ENCODE data around the gene OSGIN1. TPM values are rescaled to one million over a fixed set of nuclear protein-coding genes. Genes with fewer than 3 reads are reported as not detected.
"Not testable (repeated sequence)": the region's sequence is repeated elsewhere in the genome, so short reads cannot be mapped to it uniquely, and the experiment has no call there.

The OSGIN1 gene
- total and polyA plus RNA-seq, 2 donors from 2014 or later: 6.3 to 14.5 TPM

DNA sequence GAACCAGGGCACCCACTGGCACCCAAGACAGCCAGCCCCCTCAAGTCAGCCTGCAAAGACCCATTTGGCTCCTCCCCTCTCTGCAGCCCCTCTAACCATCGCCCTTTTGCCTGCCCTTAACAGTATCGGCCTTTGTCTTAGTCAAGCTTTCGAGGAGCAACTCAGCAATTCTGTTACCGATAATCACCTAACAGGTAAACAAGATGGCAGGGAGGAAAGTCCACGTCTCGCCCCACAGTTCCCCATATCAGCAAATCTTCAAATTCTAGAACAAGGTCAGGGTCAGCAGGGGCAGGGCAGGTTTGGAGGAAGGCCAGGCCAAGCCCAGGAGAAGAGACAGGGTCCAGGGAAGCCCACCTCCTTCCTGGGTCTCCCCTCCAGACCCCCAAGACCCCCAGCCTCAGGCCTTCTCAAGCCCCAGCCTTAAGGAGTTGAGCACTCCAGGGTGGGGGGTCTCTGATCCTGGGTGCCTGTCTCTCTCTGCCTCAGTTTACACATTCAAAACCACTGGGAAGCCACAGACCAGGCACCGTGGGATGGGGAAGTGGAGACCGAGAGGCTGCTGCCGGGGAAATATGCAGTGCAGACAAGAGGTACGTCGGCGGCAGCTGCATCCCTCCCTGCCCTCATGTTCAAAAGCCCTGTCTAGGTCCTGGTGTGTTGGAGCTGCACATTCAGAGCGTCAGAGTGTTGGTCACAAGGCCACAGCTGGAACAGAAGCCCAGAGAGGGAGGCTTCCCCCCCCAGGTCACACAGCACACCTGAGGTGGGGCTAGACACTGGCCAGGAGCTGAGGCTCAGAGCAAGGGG lies 3.9 kb upstream of the OSGIN1 start:
- Histone ChIP-seq H3K36me3 (ENCODE audit: control insufficient read depth in 2 of 3, insufficient read depth in 3 of 3, low read length in 3 of 3) (no peaks in the 10 kb centered on the region), H3K27ac (ENCODE audit: low read depth in 2 of 2, low read length in 2 of 2) (no peak overlapping the region), H3K4me3 (ENCODE audit: low read length in 3 of 3) (no peak overlapping the region), H3K4me1 (ENCODE audit: control insufficient read depth in 2 of 3, insufficient read depth in 2 of 3, low read depth in 1 of 3, low read length in 3 of 3) (peaks cover 0 to 15% (median 0%) of the 10 kb centered on the region in 3 donors), H3K9ac (ENCODE audit: low read length in 3 of 3) (no peak overlapping the region), H3K9me3 (ENCODE audit: control insufficient read depth in 2 of 3, insufficient read depth in 1 of 3, low read length in 3 of 3) (no peaks in the 10 kb centered on the region), H3K27me3 (ENCODE audit: control insufficient read depth, insufficient read depth, low read length) (no peaks in the 10 kb centered on the region)
- FAIRE-seq (no peak), DNase-seq (no peak)
- intact Hi-C loops (cut with DNase I): no loop called here
- TF ChIP-seq, protein P1, sequence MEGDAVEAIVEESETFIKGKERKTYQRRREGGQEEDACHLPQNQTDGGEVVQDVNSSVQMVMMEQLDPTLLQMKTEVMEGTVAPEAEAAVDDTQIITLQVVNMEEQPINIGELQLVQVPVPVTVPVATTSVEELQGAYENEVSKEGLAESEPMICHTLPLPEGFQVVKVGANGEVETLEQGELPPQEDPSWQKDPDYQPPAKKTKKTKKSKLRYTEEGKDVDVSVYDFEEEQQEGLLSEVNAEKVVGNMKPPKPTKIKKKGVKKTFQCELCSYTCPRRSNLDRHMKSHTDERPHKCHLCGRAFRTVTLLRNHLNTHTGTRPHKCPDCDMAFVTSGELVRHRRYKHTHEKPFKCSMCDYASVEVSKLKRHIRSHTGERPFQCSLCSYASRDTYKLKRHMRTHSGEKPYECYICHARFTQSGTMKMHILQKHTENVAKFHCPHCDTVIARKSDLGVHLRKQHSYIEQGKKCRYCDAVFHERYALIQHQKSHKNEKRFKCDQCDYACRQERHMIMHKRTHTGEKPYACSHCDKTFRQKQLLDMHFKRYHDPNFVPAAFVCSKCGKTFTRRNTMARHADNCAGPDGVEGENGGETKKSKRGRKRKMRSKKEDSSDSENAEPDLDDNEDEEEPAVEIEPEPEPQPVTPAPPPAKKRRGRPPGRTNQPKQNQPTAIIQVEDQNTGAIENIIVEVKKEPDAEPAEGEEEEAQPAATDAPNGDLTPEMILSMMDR (IDR thresholded peaks at IDR 0.05; ENCODE audit: borderline replicate concordance, extremely low read depth, insufficient read depth): no peak

DNA sequence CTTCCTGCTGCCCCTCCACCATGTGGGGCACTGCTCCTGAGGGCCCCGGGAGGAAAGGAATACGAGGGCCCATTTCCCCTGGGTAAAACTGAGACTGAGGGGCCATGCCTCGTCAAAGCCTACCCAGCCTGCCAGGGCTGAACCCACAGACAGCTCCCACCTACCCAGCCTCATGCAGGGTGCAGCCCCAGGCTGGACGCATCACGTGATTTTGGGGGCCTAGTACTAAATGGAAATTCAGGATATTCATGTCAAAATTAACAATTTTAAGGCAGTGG lies 3.4 kb upstream of the OSGIN1 start:
- H3K4me1 ChIP-seq (ENCODE audit: control insufficient read depth in 2 of 3, insufficient read depth in 2 of 3, low read depth in 1 of 3, low read length in 3 of 3): peaks cover 0 to 19% (median 5%) of the 10 kb centered on the region in 3 donors
- H3K9ac ChIP-seq (ENCODE audit: low read length in 3 of 3): no peak overlapping the region
- H3K4me3 ChIP-seq (ENCODE audit: low read length in 3 of 3): no peak overlapping the region
- H3K27ac ChIP-seq (ENCODE audit: low read depth in 2 of 2, low read length in 2 of 2): no peak overlapping the region
- no peaks in the 10 kb centered on the region for H3K9me3 ChIP-seq (ENCODE audit: control insufficient read depth in 2 of 3, insufficient read depth in 1 of 3, low read length in 3 of 3)
- H3K27me3 ChIP-seq (ENCODE audit: control insufficient read depth, insufficient read depth, low read length): no peaks in the 10 kb centered on the region
- no peaks in the 10 kb centered on the region for H3K36me3 ChIP-seq (ENCODE audit: control insufficient read depth in 2 of 3, insufficient read depth in 3 of 3, low read length in 3 of 3)
- intact Hi-C loops (cut with DNase I): no loop called here
- TF ChIP-seq, protein P1 (IDR thresholded peaks at IDR 0.05; ENCODE audit: borderline replicate concordance, extremely low read depth, insufficient read depth): no peak
- DNase-seq: no peak
- FAIRE-seq: no peak

DNA sequence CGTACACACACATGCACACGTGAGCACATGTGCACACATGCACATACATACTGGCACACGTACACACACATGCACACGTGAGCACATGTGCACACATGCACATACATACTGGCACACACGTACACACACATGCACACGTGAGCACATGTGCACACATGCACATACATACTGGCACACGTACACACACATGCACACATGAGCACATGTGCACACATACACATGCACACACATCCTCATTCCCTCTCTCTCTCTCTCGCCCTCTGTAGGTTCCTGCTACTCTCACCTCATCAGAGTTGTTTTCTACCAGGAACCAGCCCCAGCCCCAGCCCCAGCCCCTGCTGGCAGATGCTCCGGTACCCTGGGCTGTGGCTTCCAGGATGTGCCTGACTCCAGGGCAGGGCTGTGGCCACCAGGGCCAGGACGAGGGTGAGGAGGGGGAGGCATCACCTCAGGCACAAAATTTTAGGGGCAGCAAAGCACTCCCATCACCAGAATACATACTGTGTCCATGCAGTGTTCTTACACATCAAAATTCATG lies 2.1 kb upstream of the OSGIN1 start:
- intact Hi-C loops (cut with DNase I); H3K36me3 ChIP-seq (ENCODE audit: control insufficient read depth in 2 of 3, insufficient read depth in 3 of 3, low read length in 3 of 3); H3K9me3 ChIP-seq (ENCODE audit: control insufficient read depth in 2 of 3, insufficient read depth in 1 of 3, low read length in 3 of 3); H3K27ac ChIP-seq (ENCODE audit: low read depth in 2 of 2, low read length in 2 of 2); DNase-seq; FAIRE-seq; H3K4me3 ChIP-seq (ENCODE audit: low read length in 3 of 3); H3K9ac ChIP-seq (ENCODE audit: low read length in 3 of 3); H3K27me3 ChIP-seq (ENCODE audit: control insufficient read depth, insufficient read depth, low read length): not testable (repeated sequence)
- peaks cover 0 to 19% (median 7%) of the 10 kb centered on the region in 3 donors for H3K4me1 ChIP-seq (ENCODE audit: control insufficient read depth in 2 of 3, insufficient read depth in 2 of 3, low read depth in 1 of 3, low read length in 3 of 3)

DNA sequence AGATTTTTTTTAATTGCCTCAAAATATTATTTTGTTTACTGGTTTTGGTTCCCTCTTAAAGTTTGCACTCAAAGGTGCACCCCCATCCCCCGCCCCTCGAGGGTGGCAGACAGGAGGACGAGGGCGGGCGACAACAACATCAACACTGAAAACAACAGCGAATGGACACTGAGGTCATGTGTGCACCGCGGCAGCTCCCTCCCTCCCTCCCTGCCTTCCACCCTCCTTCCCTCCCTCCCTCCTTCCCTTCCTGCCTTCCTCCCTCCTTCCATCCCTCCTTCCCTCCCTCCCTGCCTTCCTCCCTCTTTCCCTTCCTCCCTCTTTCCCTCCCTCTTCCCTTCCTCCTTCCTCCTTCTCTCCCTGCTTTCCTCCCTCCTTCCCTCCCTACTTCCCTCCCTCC lies 1.5 kb upstream of the OSGIN1 start:
- no peaks in the 10 kb centered on the region for H3K9me3 ChIP-seq (ENCODE audit: control insufficient read depth in 2 of 3, insufficient read depth in 1 of 3, low read length in 3 of 3)
- no peak overlapping the region for H3K27ac ChIP-seq (ENCODE audit: low read depth in 2 of 2, low read length in 2 of 2)
- intact Hi-C loops (cut with DNase I): no loop called here
- peaks cover 0 to 19% (median 7%) of the 10 kb centered on the region in 3 donors for H3K4me1 ChIP-seq (ENCODE audit: control insufficient read depth in 2 of 3, insufficient read depth in 2 of 3, low read depth in 1 of 3, low read length in 3 of 3)
- TF ChIP-seq, protein P1 (IDR thresholded peaks at IDR 0.05; ENCODE audit: borderline replicate concordance, extremely low read depth, insufficient read depth): no peak
- H3K27me3 ChIP-seq (ENCODE audit: control insufficient read depth, insufficient read depth, low read length): no peaks in the 10 kb centered on the region
- FAIRE-seq: no peak
- H3K36me3 ChIP-seq (ENCODE audit: control insufficient read depth in 2 of 3, insufficient read depth in 3 of 3, low read length in 3 of 3): no peaks in the 10 kb centered on the region
- H3K4me3 ChIP-seq (ENCODE audit: low read length in 3 of 3): no peak overlapping the region
- no peak overlapping the region for H3K9ac ChIP-seq (ENCODE audit: low read length in 3 of 3)
- DNase-seq: no peak

Data from kidney (tissue), 14 donors.